Measurements from ENCODE around the gene TLX1.

GRCh38 chr10:101106351-101106750, 24.7 kb upstream of the TLX1 start:
- TF ChIP-seq MAX (IDR thresholded peaks at IDR 0.05) (no peak), EGR1 (IDR thresholded peaks at IDR 0.05; ENCODE audit: low read depth in 2 of 2) (no peak), CTCF (IDR thresholded peaks at IDR 0.05; ENCODE audit: low read depth, low read length, missing input control) (no peak), YY1 (IDR thresholded peaks at IDR 0.05) (no peak), JUND (IDR thresholded peaks at IDR 0.05) (no peak), SP1 (IDR thresholded peaks at IDR 0.05) (no peak), TAF1 (conservative IDR thresholded peaks at IDR 0.05) (no peak), NR2F2 (IDR thresholded peaks at IDR 0.05) (no peak)
- TF ChIP-seq, protein P1, sequence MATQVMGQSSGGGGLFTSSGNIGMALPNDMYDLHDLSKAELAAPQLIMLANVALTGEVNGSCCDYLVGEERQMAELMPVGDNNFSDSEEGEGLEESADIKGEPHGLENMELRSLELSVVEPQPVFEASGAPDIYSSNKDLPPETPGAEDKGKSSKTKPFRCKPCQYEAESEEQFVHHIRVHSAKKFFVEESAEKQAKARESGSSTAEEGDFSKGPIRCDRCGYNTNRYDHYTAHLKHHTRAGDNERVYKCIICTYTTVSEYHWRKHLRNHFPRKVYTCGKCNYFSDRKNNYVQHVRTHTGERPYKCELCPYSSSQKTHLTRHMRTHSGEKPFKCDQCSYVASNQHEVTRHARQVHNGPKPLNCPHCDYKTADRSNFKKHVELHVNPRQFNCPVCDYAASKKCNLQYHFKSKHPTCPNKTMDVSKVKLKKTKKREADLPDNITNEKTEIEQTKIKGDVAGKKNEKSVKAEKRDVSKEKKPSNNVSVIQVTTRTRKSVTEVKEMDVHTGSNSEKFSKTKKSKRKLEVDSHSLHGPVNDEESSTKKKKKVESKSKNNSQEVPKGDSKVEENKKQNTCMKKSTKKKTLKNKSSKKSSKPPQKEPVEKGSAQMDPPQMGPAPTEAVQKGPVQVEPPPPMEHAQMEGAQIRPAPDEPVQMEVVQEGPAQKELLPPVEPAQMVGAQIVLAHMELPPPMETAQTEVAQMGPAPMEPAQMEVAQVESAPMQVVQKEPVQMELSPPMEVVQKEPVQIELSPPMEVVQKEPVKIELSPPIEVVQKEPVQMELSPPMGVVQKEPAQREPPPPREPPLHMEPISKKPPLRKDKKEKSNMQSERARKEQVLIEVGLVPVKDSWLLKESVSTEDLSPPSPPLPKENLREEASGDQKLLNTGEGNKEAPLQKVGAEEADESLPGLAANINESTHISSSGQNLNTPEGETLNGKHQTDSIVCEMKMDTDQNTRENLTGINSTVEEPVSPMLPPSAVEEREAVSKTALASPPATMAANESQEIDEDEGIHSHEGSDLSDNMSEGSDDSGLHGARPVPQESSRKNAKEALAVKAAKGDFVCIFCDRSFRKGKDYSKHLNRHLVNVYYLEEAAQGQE (IDR thresholded peaks at IDR 0.05), result no peak
- TF ChIP-seq, protein P2, sequence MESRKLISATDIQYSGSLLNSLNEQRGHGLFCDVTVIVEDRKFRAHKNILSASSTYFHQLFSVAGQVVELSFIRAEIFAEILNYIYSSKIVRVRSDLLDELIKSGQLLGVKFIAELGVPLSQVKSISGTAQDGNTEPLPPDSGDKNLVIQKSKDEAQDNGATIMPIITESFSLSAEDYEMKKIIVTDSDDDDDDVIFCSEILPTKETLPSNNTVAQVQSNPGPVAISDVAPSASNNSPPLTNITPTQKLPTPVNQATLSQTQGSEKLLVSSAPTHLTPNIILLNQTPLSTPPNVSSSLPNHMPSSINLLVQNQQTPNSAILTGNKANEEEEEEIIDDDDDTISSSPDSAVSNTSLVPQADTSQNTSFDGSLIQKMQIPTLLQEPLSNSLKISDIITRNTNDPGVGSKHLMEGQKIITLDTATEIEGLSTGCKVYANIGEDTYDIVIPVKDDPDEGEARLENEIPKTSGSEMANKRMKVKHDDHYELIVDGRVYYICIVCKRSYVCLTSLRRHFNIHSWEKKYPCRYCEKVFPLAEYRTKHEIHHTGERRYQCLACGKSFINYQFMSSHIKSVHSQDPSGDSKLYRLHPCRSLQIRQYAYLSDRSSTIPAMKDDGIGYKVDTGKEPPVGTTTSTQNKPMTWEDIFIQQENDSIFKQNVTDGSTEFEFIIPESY (IDR thresholded peaks at IDR 0.05), result no peak
